Gastrocnemius medialis (tissue), 4 donors: Measurements from ENCODE around the gene ROBO2. TPM values are rescaled to one million over a fixed set of nuclear protein-coding genes. Genes with fewer than 3 reads are reported as not detected.

Source experiments
- ATAC-seq, 2 donors: fragments of 150-250 bp; one replicate each; pipeline ENCODE4 v1.9.1; 2016
- DNase-seq, 2 donors: peaks; one replicate each; pipeline ENCODE4 v3.0.0-alpha.2; 2019
- H3K27ac ChIP-seq, 4 donors: fragments of 200-600 bp; sonication (generic); 1 replicate in 1 of 4; 2 replicates in 3 of 4; pipeline ENCODE4 v1.5.1; 2016 to 2018; ENCODE audit warnings: mild to moderate bottlenecking in 2 of 4, moderate library complexity in 1 of 4
- H3K27me3 ChIP-seq, 3 donors: fragments of 200-600 bp; sonication (generic) in 2 of 3; 1 replicate in 1 of 3; 2 replicates in 2 of 3; pipeline versions ENCODE4 v1.5.1 to v1.6.0; 2016 to 2019; ENCODE audit warnings: mild to moderate bottlenecking in 1 of 3, moderate library complexity in 1 of 3
- H3K36me3 ChIP-seq, 2 donors: fragments of 200-600 bp; sonication (generic) in 1 of 2; one replicate each; pipeline ENCODE4 v1.5.1; 2017 to 2018
- H3K4me1 ChIP-seq, 2 donors: fragments of 200-600 bp; sonication (generic) in 1 of 2; one replicate each; pipeline ENCODE4 v1.5.1; 2016 to 2017; ENCODE audit warnings: mild to moderate bottlenecking in 2 of 2
- H3K4me3 ChIP-seq, 4 donors: fragments of 200-600 bp; sonication (generic) in 3 of 4; 1 replicate in 1 of 4; 2 replicates in 3 of 4; pipeline ENCODE4 v1.5.1; 2016 to 2019; ENCODE audit warnings: mild to moderate bottlenecking in 2 of 4
- H3K9me3 ChIP-seq, 3 donors: fragments of 200-600 bp; sonication (generic) in 2 of 3; 1 replicate in 1 of 3; 2 replicates in 2 of 3; pipeline ENCODE4 v1.5.1; 2016 to 2019
- CTCF ChIP-seq, 5 experiments: fragments of 450-650 bp in 3 of 5; fragments of 200-600 bp in 2 of 5; sonication (generic) in 2 of 5; IDR thresholded peaks in 4 of 5; conservative IDR thresholded peaks in 1 of 5; 1 replicate in 4 of 5; 2 replicates in 1 of 5; pipeline ENCODE4 v1.5.1; 2016 to 2019; ENCODE audit warnings: antibody characterized with exemption in 5 of 5, mild to moderate bottlenecking in 3 of 5, moderate library complexity in 3 of 5
- POLR2A ChIP-seq, 2 donors: fragments of 450-650 bp; IDR thresholded peaks; one replicate each; pipeline ENCODE4 v1.6.1; 2017; ENCODE audit warnings: antibody characterized with exemption in 2 of 2, mild to moderate bottlenecking in 2 of 2, moderate library complexity in 2 of 2
- in situ Hi-C, 4 donors: fragments of 200-750 bp; cut with MboI; loops; one replicate each; pipeline versions ENCODE4 v1.15.0 to v1.8.0; 2017; ENCODE audit warnings: low sequenced_read_pairs in 4 of 4
- intact Hi-C: fragments of 100-400 bp; cut with DNase I; formaldehyde crosslinking; loops from one replicate; pipeline ENCODE4 v1.15.1; 2023; ENCODE audit warnings: low total_unique reads
- total RNA-seq, 4 donors: library from RNA; depleted of rRNA; stranded (reverse); fragments of >200 nt; gene quantifications; one replicate each; pipeline versions ENCODE4 v1.1.0 to v1.2.3, GENCODE V29; 2016

Gene ROBO2
- total RNA-seq, 4 donors from 2014 or later = 0.07 TPM; not detected in 3

DNA sequence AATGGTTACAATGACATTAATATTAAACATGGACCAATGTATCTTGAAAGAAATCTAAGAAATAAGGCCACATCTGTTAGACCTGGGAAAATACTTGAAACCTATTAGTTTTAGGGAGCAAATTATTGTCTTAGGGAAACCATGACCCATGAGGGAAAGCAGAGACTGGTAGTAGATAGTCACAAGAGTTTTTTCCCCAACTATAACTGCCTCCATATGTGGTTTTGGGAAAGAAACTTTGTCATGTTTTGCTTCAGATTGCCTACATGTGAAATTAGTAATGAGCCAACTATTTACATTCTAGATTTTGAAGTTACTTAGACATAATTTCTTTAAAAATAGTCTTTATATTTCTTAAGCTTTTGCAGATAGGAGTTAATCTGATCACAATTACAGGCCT is 474.9 kb downstream of the ROBO2 start:
- in situ Hi-C loops (no loop called here), intact Hi-C loops (no loop called here)
- H3K4me3 ChIP-seq = no peak overlapping the region
- no peak overlapping the region for H3K27ac ChIP-seq
- H3K36me3 ChIP-seq = no peaks in the 10 kb centered on the region
- no peaks in the 10 kb centered on the region for H3K4me1 ChIP-seq
- no peak for ATAC-seq
- TF ChIP-seq CTCF (IDR thresholded peaks at IDR 0.05 in 4 of 5, conservative IDR thresholded peaks at IDR 0.05 in 1 of 5) (no peak), POLR2A (IDR thresholded peaks at IDR 0.05) (no peak)
- no peaks in the 10 kb centered on the region for H3K9me3 ChIP-seq
- no peaks in the 10 kb centered on the region for H3K27me3 ChIP-seq
- no peak for DNase-seq

DNA sequence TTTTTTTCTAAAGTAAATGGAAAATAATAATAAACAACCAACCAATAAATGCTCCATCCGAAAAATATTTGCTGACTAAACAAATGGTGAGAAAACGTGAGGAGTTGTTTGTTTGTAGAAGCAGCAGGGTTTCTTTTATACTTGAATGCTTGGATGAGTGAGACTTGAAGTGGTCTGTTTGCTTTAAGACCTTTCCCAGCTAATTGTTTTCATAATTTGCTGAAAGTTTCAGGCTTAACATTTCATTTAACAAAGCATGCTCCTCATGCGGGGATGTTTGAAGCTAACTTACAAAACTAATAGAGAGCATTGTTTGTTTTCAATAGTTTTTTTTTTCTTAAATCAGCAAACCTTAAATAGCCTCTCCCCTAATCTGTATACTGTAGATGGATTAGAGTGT is 484.6 kb downstream of the ROBO2 start:
- Histone ChIP-seq H3K4me1 (no peaks in the 10 kb centered on the region), H3K4me3 (no peak overlapping the region), H3K36me3 (no peaks in the 10 kb centered on the region), H3K27ac (no peak overlapping the region), H3K27me3 (no peaks in the 10 kb centered on the region), H3K9me3 (no peaks in the 10 kb centered on the region)
- intact Hi-C loops (no loop called here), in situ Hi-C loops (no loop called here)
- TF ChIP-seq CTCF (IDR thresholded peaks at IDR 0.05 in 4 of 5, conservative IDR thresholded peaks at IDR 0.05 in 1 of 5) (no peak), POLR2A (IDR thresholded peaks at IDR 0.05) (no peak)
- no peak for ATAC-seq
- no peak for DNase-seq

- DNase-seq (no peak), ATAC-seq (no peak)
- H3K36me3 ChIP-seq = no peaks in the 10 kb centered on the region
- H3K9me3 ChIP-seq = no peaks in the 10 kb centered on the region
- H3K27ac ChIP-seq = no peak overlapping the region
- intact Hi-C loops = no loop called here
- H3K4me1 ChIP-seq = no peaks in the 10 kb centered on the region
- no peak overlapping the region for H3K4me3 ChIP-seq
- no peaks in the 10 kb centered on the region for H3K27me3 ChIP-seq
- TF ChIP-seq CTCF (IDR thresholded peaks at IDR 0.05 in 4 of 5, conservative IDR thresholded peaks at IDR 0.05 in 1 of 5) (no peak), POLR2A (IDR thresholded peaks at IDR 0.05) (no peak)
- in situ Hi-C loops = no loop called here
Observed at GRCh38 chr3:77524946-77525682, 485.2 kb downstream of the ROBO2 start.

- ATAC-seq (no peak), DNase-seq (no peak)
- Histone ChIP-seq H3K4me3 (no peak overlapping the region), H3K36me3 (no peaks in the 10 kb centered on the region), H3K4me1 (no peaks in the 10 kb centered on the region), H3K27me3 (no peaks in the 10 kb centered on the region), H3K27ac (no peak overlapping the region), H3K9me3 (no peaks in the 10 kb centered on the region)
- TF ChIP-seq POLR2A (IDR thresholded peaks at IDR 0.05) (no peak), CTCF (IDR thresholded peaks at IDR 0.05 in 4 of 5, conservative IDR thresholded peaks at IDR 0.05 in 1 of 5) (no peak)
- in situ Hi-C loops = no loop called here
- intact Hi-C loops = no loop called here
Observed at GRCh38 chr3:77526573-77527113, 486.7 kb downstream of the ROBO2 start.
